Muscle of arm (tissue), 12 donors: ENCODE results near the gene MYOZ3. TPM values are rescaled to one million over a fixed set of nuclear protein-coding genes. Genes with fewer than 3 reads are reported as not detected.

Experiments
- DNase-seq: peaks from one replicate; pipeline ENCODE4 v3.0.0-alpha.2; 2013
- polyA plus RNA-seq, 12 donors: library from polyadenylated mRNA; unstranded; fragments of 120-200 nt; gene quantifications; one replicate each; pipeline ENCODE4 v1.2.1, GENCODE V29; 2013; ENCODE audit not compliant: insufficient read length in 12 of 12

MYOZ3 gene
- polyA plus RNA-seq, 12 donors: 3.1 to 18.0 (median 10.7) TPM; not detected in 1

GRCh38 chr5:150692276-150692675, 31.2 kb downstream of the MYOZ3 start:
- DNase-seq: no peak

GRCh38 chr5:150694612-150695011, 33.6 kb downstream of the MYOZ3 start:
- DNase-seq: no peak

- DNase-seq: no peak
Measured at GRCh38 chr5:150700246-150700593, 39.2 kb downstream of the MYOZ3 start.

GRCh38 chr5:150700594-150701377, 39.7 kb downstream of the MYOZ3 start, which contains the start of gene RBM22:
TSS of gene RBM22 (minus strand) at chr5:150701062. CDS start at chr5:150700985, 77 bp downstream.
- DNase-seq: peak; percentile 96

GRCh38 chr5:150703762-150704161, 42.7 kb downstream of the MYOZ3 start:
- DNase-seq: no peak

GRCh38 chr5:150706776-150707390, 45.8 kb downstream of the MYOZ3 start:
- no peak for DNase-seq

GRCh38 chr5:150710165-150710564, 49.1 kb downstream of the MYOZ3 start:
- DNase-seq: no peak

GRCh38 chr5:150723845-150724244, 62.8 kb downstream of the MYOZ3 start:
- no peak for DNase-seq

Other genes with a start within 250 kb of the MYOZ3 start
- gene CD74, start 248.3 kb upstream of the MYOZ3 start, polyA plus RNA-seq: 100 to 1,000 TPM in 3 of 12 donors, 10 to 100 TPM in 8, not detected in 1; 44.8 to 427 (median 79.9) TPM
- 1,000 to 10,000 TPM in 11 of 12 donors, not detected in 1; 1,384 to 3,526 (median 2,659) TPM for gene RPS14, start 211.5 kb upstream of the MYOZ3 start, polyA plus RNA-seq
- gene NDST1, start 153.1 kb upstream of the MYOZ3 start, polyA plus RNA-seq: 10 to 100 TPM in 11 of 12 donors, not detected in 1; 40.2 to 56.1 (median 46.8) TPM
- gene SYNPO, start 20.6 kb upstream of the MYOZ3 start, polyA plus RNA-seq: 10 to 100 TPM in 11 of 12 donors, not detected in 1; 21.9 to 45.2 (median 34.1) TPM
- gene RBM22, start 39.8 kb downstream of the MYOZ3 start, polyA plus RNA-seq: 10 to 100 TPM in 11 of 12 donors, not detected in 1; 40.9 to 61.4 (median 46.7) TPM
- gene DCTN4, start 97.8 kb downstream of the MYOZ3 start, polyA plus RNA-seq: 10 to 100 TPM in 11 of 12 donors, not detected in 1; 28.2 to 52.4 (median 42.4) TPM
- gene SMIM3, start 117.5 kb downstream of the MYOZ3 start, polyA plus RNA-seq: 10 to 100 TPM in 2 of 12 donors, 1 to 10 TPM in 9, not detected in 1; 6.3 to 10.6 (median 8.1) TPM
- gene IRGM, start 185.3 kb downstream of the MYOZ3 start, polyA plus RNA-seq: under 1 TPM in 8 of 12 donors, not detected in 4; 0.14 to 0.55 (median 0.32) TPM
- 10 to 100 TPM in 8 of 12 donors, 1 to 10 TPM in 3, not detected in 1; 7.2 to 24.9 (median 11.2) TPM for gene ZNF300, start 243.7 kb downstream of the MYOZ3 start, polyA plus RNA-seq